ENCODE data around the gene CDKAL1.

Gene CDKAL1

GRCh38 chr6:20816126-20816525 is 281.9 kb downstream of the CDKAL1 start:
- H2BK15ac ChIP-seq (replicated peaks; ENCODE audit: low read depth), result no peak overlapping the region
- H3K9ac ChIP-seq (ENCODE audit: low read length), result no peak overlapping the region
- H4K8ac ChIP-seq (ENCODE audit: low read depth, low read length), result no peak overlapping the region
- H3K4me3 ChIP-seq (ENCODE audit: low read length), result no peak overlapping the region
- no peak for DNase-seq
- no peaks in the 10 kb centered on the region for H3K27me3 ChIP-seq (ENCODE audit: insufficient read depth, low read length, poor library complexity)
- no peaks in the 10 kb centered on the region for H3K79me2 ChIP-seq (ENCODE audit: control insufficient read depth, insufficient read depth, low read length)
- no peaks in the 10 kb centered on the region for H3K36me3 ChIP-seq (ENCODE audit: control insufficient read depth, insufficient read depth, low read length)
- H2AK5ac ChIP-seq (ENCODE audit: low read length), result no peak overlapping the region
- no peak overlapping the region for H3K56ac ChIP-seq (ENCODE audit: low read length)
- WGBS (ENCODE audit: extremely low coverage, insufficient coverage, low lambda C conversion rate), result no CpG with 5 or more reads among the region's 1 CpG
- no peak overlapping the region for H3K23ac ChIP-seq (ENCODE audit: low read length)
- peaks cover 2% of the 10 kb centered on the region for H3K4me1 ChIP-seq (ENCODE audit: control insufficient read depth, low read depth, low read length)
- H3K79me1 ChIP-seq (ENCODE audit: low read length), result no peaks in the 10 kb centered on the region
- no peak overlapping the region for H3K27ac ChIP-seq (ENCODE audit: low read depth, low read length)
- no peak overlapping the region for H2BK5ac ChIP-seq (ENCODE audit: low read length)
- H3K18ac ChIP-seq (ENCODE audit: low read length), result peak overlapping the region; percentile 18
- peak overlapping the region; percentile 36 for H3K4ac ChIP-seq (ENCODE audit: low read depth, low read length)
- no peak overlapping the region for H4K5ac ChIP-seq (ENCODE audit: low read length)
- H3K4me2 ChIP-seq (ENCODE audit: low read length), result no peak overlapping the region
- H2BK120ac ChIP-seq (ENCODE audit: low read depth, low read length), result no peak overlapping the region

- no peak overlapping the region for H3K4me3 ChIP-seq (ENCODE audit: low read length)
- no peak overlapping the region for H3K56ac ChIP-seq (ENCODE audit: low read length)
- H3K9ac ChIP-seq (ENCODE audit: low read length), result no peak overlapping the region
- H3K4me2 ChIP-seq (ENCODE audit: low read length), result no peak overlapping the region
- H3K27me3 ChIP-seq (ENCODE audit: insufficient read depth, low read length, poor library complexity), result no peaks in the 10 kb centered on the region
- H3K4ac ChIP-seq (ENCODE audit: low read depth, low read length), result no peak overlapping the region
- no peak overlapping the region for H2BK5ac ChIP-seq (ENCODE audit: low read length)
- H3K79me1 ChIP-seq (ENCODE audit: low read length), result no peaks in the 10 kb centered on the region
- no peaks in the 10 kb centered on the region for H3K36me3 ChIP-seq (ENCODE audit: control insufficient read depth, insufficient read depth, low read length)
- no peak overlapping the region for H3K27ac ChIP-seq (ENCODE audit: low read depth, low read length)
- H2AK5ac ChIP-seq (ENCODE audit: low read length), result no peak overlapping the region
- H4K5ac ChIP-seq (ENCODE audit: low read length), result no peak overlapping the region
- no CpG with 5 or more reads among the region's 2 CpGs for WGBS (ENCODE audit: extremely low coverage, insufficient coverage, low lambda C conversion rate)
- H2BK120ac ChIP-seq (ENCODE audit: low read depth, low read length), result no peak overlapping the region
- no peak overlapping the region for H2BK15ac ChIP-seq (replicated peaks; ENCODE audit: low read depth)
- H3K18ac ChIP-seq (ENCODE audit: low read length), result no peak overlapping the region
- DNase-seq, result no peak
- no peak overlapping the region for H4K8ac ChIP-seq (ENCODE audit: low read depth, low read length)
- H3K79me2 ChIP-seq (ENCODE audit: control insufficient read depth, insufficient read depth, low read length), result no peaks in the 10 kb centered on the region
- H3K4me1 ChIP-seq (ENCODE audit: control insufficient read depth, low read depth, low read length), result no peaks in the 10 kb centered on the region
- H3K23ac ChIP-seq (ENCODE audit: low read length), result no peak overlapping the region
Observed at GRCh38 chr6:20817806-20818320, 283.6 kb downstream of the CDKAL1 start.

- no peak overlapping the region for H3K4ac ChIP-seq (ENCODE audit: low read depth, low read length)
- no peak overlapping the region for H3K56ac ChIP-seq (ENCODE audit: low read length)
- no peaks in the 10 kb centered on the region for H3K36me3 ChIP-seq (ENCODE audit: control insufficient read depth, insufficient read depth, low read length)
- no peak overlapping the region for H4K5ac ChIP-seq (ENCODE audit: low read length)
- H2BK5ac ChIP-seq (ENCODE audit: low read length), result no peak overlapping the region
- H2AK5ac ChIP-seq (ENCODE audit: low read length), result no peak overlapping the region
- no peak overlapping the region for H4K8ac ChIP-seq (ENCODE audit: low read depth, low read length)
- no peak for DNase-seq
- no peaks in the 10 kb centered on the region for H3K79me1 ChIP-seq (ENCODE audit: low read length)
- no peak overlapping the region for H3K4me3 ChIP-seq (ENCODE audit: low read length)
- no peaks in the 10 kb centered on the region for H3K27me3 ChIP-seq (ENCODE audit: insufficient read depth, low read length, poor library complexity)
- no peak overlapping the region for H3K9ac ChIP-seq (ENCODE audit: low read length)
- H3K79me2 ChIP-seq (ENCODE audit: control insufficient read depth, insufficient read depth, low read length), result no peaks in the 10 kb centered on the region
- H3K27ac ChIP-seq (ENCODE audit: low read depth, low read length), result no peak overlapping the region
- no peak overlapping the region for H3K4me2 ChIP-seq (ENCODE audit: low read length)
- no peaks in the 10 kb centered on the region for H3K4me1 ChIP-seq (ENCODE audit: control insufficient read depth, low read depth, low read length)
- WGBS (ENCODE audit: extremely low coverage, insufficient coverage, low lambda C conversion rate), result no CpG with 5 or more reads among the region's 7 CpGs
- no peak overlapping the region for H3K23ac ChIP-seq (ENCODE audit: low read length)
- H2BK120ac ChIP-seq (ENCODE audit: low read depth, low read length), result no peak overlapping the region
- H2BK15ac ChIP-seq (replicated peaks; ENCODE audit: low read depth), result no peak overlapping the region
- no peak overlapping the region for H3K18ac ChIP-seq (ENCODE audit: low read length)
Observed at GRCh38 chr6:20819774-20820400, 285.6 kb downstream of the CDKAL1 start.

GRCh38 chr6:20826378-20826777 is 292.1 kb downstream of the CDKAL1 start:
- no peaks in the 10 kb centered on the region for H3K79me1 ChIP-seq (ENCODE audit: low read length)
- H3K23ac ChIP-seq (ENCODE audit: low read length), result no peak overlapping the region
- no peaks in the 10 kb centered on the region for H3K79me2 ChIP-seq (ENCODE audit: control insufficient read depth, insufficient read depth, low read length)
- H2BK120ac ChIP-seq (ENCODE audit: low read depth, low read length), result no peak overlapping the region
- no peak overlapping the region for H3K18ac ChIP-seq (ENCODE audit: low read length)
- no peaks in the 10 kb centered on the region for H3K4me1 ChIP-seq (ENCODE audit: control insufficient read depth, low read depth, low read length)
- H3K4me2 ChIP-seq (ENCODE audit: low read length), result no peak overlapping the region
- H3K56ac ChIP-seq (ENCODE audit: low read length), result no peak overlapping the region
- H3K4me3 ChIP-seq (ENCODE audit: low read length), result no peak overlapping the region
- no peak overlapping the region for H3K4ac ChIP-seq (ENCODE audit: low read depth, low read length)
- H3K27ac ChIP-seq (ENCODE audit: low read depth, low read length), result no peak overlapping the region
- H4K8ac ChIP-seq (ENCODE audit: low read depth, low read length), result no peak overlapping the region
- H4K5ac ChIP-seq (ENCODE audit: low read length), result no peak overlapping the region
- DNase-seq, result no peak
- no CpG with 5 or more reads among the region's 6 CpGs for WGBS (ENCODE audit: extremely low coverage, insufficient coverage, low lambda C conversion rate)
- no peak overlapping the region for H2BK5ac ChIP-seq (ENCODE audit: low read length)
- H3K36me3 ChIP-seq (ENCODE audit: control insufficient read depth, insufficient read depth, low read length), result no peaks in the 10 kb centered on the region
- no peak overlapping the region for H2BK15ac ChIP-seq (replicated peaks; ENCODE audit: low read depth)
- H2AK5ac ChIP-seq (ENCODE audit: low read length), result no peak overlapping the region
- H3K9ac ChIP-seq (ENCODE audit: low read length), result no peak overlapping the region
- no peaks in the 10 kb centered on the region for H3K27me3 ChIP-seq (ENCODE audit: insufficient read depth, low read length, poor library complexity)

- no peak overlapping the region for H4K5ac ChIP-seq (ENCODE audit: low read length)
- H3K27ac ChIP-seq (ENCODE audit: low read depth, low read length), result no peak overlapping the region
- no peak overlapping the region for H3K4me2 ChIP-seq (ENCODE audit: low read length)
- H3K23ac ChIP-seq (ENCODE audit: low read length), result no peak overlapping the region
- WGBS (ENCODE audit: extremely low coverage, insufficient coverage, low lambda C conversion rate), result no CpG with 5 or more reads among the region's 1 CpG
- H3K79me2 ChIP-seq (ENCODE audit: control insufficient read depth, insufficient read depth, low read length), result no peaks in the 10 kb centered on the region
- H3K4ac ChIP-seq (ENCODE audit: low read depth, low read length), result no peak overlapping the region
- no peak overlapping the region for H3K4me3 ChIP-seq (ENCODE audit: low read length)
- no peak overlapping the region for H2BK5ac ChIP-seq (ENCODE audit: low read length)
- DNase-seq, result no peak
- H4K8ac ChIP-seq (ENCODE audit: low read depth, low read length), result no peak overlapping the region
- no peaks in the 10 kb centered on the region for H3K79me1 ChIP-seq (ENCODE audit: low read length)
- H3K18ac ChIP-seq (ENCODE audit: low read length), result no peak overlapping the region
- H3K27me3 ChIP-seq (ENCODE audit: insufficient read depth, low read length, poor library complexity), result no peaks in the 10 kb centered on the region
- no peak overlapping the region for H3K9ac ChIP-seq (ENCODE audit: low read length)
- H2BK120ac ChIP-seq (ENCODE audit: low read depth, low read length), result no peak overlapping the region
- H3K56ac ChIP-seq (ENCODE audit: low read length), result no peak overlapping the region
- no peak overlapping the region for H2AK5ac ChIP-seq (ENCODE audit: low read length)
- H2BK15ac ChIP-seq (replicated peaks; ENCODE audit: low read depth), result no peak overlapping the region
- no peaks in the 10 kb centered on the region for H3K4me1 ChIP-seq (ENCODE audit: control insufficient read depth, low read depth, low read length)
- H3K36me3 ChIP-seq (ENCODE audit: control insufficient read depth, insufficient read depth, low read length), result no peaks in the 10 kb centered on the region
Observed at GRCh38 chr6:20827798-20828197, 293.5 kb downstream of the CDKAL1 start.

GRCh38 chr6:20830576-20830975 is 296.3 kb downstream of the CDKAL1 start:
- Histone ChIP-seq H3K4ac (ENCODE audit: low read depth, low read length) (no peak overlapping the region), H3K56ac (ENCODE audit: low read length) (no peak overlapping the region), H3K23ac (ENCODE audit: low read length) (no peak overlapping the region), H2BK5ac (ENCODE audit: low read length) (no peak overlapping the region), H2BK120ac (ENCODE audit: low read depth, low read length) (no peak overlapping the region), H3K9ac (ENCODE audit: low read length) (no peak overlapping the region), H3K27ac (ENCODE audit: low read depth, low read length) (no peak overlapping the region), H3K27me3 (ENCODE audit: insufficient read depth, low read length, poor library complexity) (no peaks in the 10 kb centered on the region), H3K18ac (ENCODE audit: low read length) (no peak overlapping the region), H2BK15ac (replicated peaks; ENCODE audit: low read depth) (no peak overlapping the region), H3K36me3 (ENCODE audit: control insufficient read depth, insufficient read depth, low read length) (no peaks in the 10 kb centered on the region), H4K5ac (ENCODE audit: low read length) (no peak overlapping the region), H3K4me1 (ENCODE audit: control insufficient read depth, low read depth, low read length) (peaks cover 5% of the 10 kb centered on the region), H3K4me2 (ENCODE audit: low read length) (no peak overlapping the region), H3K4me3 (ENCODE audit: low read length) (no peak overlapping the region), H2AK5ac (ENCODE audit: low read length) (no peak overlapping the region), H4K8ac (ENCODE audit: low read depth, low read length) (no peak overlapping the region), H3K79me1 (ENCODE audit: low read length) (no peaks in the 10 kb centered on the region), H3K79me2 (ENCODE audit: control insufficient read depth, insufficient read depth, low read length) (no peaks in the 10 kb centered on the region)
- no peak for DNase-seq
- no CpG with 5 or more reads among the region's 1 CpG for WGBS (ENCODE audit: extremely low coverage, insufficient coverage, low lambda C conversion rate)
